ENCODE measurements around the gene PRKAG1. TPM values are rescaled to one million over a fixed set of nuclear protein-coding genes. Genes with fewer than 3 reads are reported as not detected.

Gene PRKAG1
- total RNA-seq, 1 donor from 2014 or later = 47.1 TPM

- Histone ChIP-seq H3K79me2 (ENCODE audit: insufficient read depth, low read length) (no peaks in the 10 kb centered on the region), H3K27ac (ENCODE audit: low read depth, low read length) (no peak overlapping the region), H3K4me3 (ENCODE audit: insufficient read depth, low read depth, low read length) (peak overlapping the region; percentile 38), H3K36me3 (ENCODE audit: insufficient read depth, low read length) (peaks cover 5% of the 10 kb centered on the region), H3K27me3 (ENCODE audit: insufficient read depth, low read length) (peaks cover 29% of the 10 kb centered on the region), H4K20me1 (ENCODE audit: insufficient read depth, low read length) (peaks cover 22% of the 10 kb centered on the region), H3K4me1 (ENCODE audit: insufficient read depth, low read length) (peaks cover 44% of the 10 kb centered on the region), H3K4me2 (ENCODE audit: low read length) (peak overlapping the region; percentile 82), H3K9me3 (ENCODE audit: insufficient read depth, low read depth, low read length) (no peaks in the 10 kb centered on the region), H3K9ac (ENCODE audit: low read length) (peak overlapping the region; percentile 49), H2AFZ (ENCODE audit: low read depth, low read length) (peak overlapping the region; percentile 62)
- H3K4me1 Mint-ChIP-seq (ENCODE audit: low read depth, unreplicated experiment) = peaks cover 10% of the 10 kb centered on the region
- TF ChIP-seq EZH2 (IDR thresholded peaks at IDR 0.05; ENCODE audit: insufficient read depth, low read length) (peak; percentile 90), CTCF (IDR thresholded peaks at IDR 0.05; ENCODE audit: insufficient read depth, low read depth, low read length) (peak; percentile 51)
- H3K9me3 Mint-ChIP-seq (ENCODE audit: unreplicated experiment) = peaks cover 1% of the 10 kb centered on the region
- H3K4me3 Mint-ChIP-seq (ENCODE audit: unreplicated experiment) = no peak overlapping the region
- peaks cover 36% of the 10 kb centered on the region for H3K27me3 Mint-ChIP-seq (ENCODE audit: low read depth, unreplicated experiment)
- H3K36me3 Mint-ChIP-seq (ENCODE audit: low read depth, unreplicated experiment) = peaks cover 6% of the 10 kb centered on the region
- no peak overlapping the region for H3K27ac Mint-ChIP-seq (ENCODE audit: unreplicated experiment)
- FAIRE-seq = no peak
- peak; percentile 37 for DNase-seq (ENCODE audit: low read depth)
Observed at GRCh38 chr12:48996794-48997718, 21.5 kb downstream of the PRKAG1 start.

- TF ChIP-seq CTCF (IDR thresholded peaks at IDR 0.05; ENCODE audit: insufficient read depth, low read depth, low read length) = peak; percentile 67
- TF ChIP-seq EZH2 (IDR thresholded peaks at IDR 0.05; ENCODE audit: insufficient read depth, low read length) = no peak
- Mint-ChIP-seq H3K27ac (ENCODE audit: unreplicated experiment) (no peak overlapping the region), H3K36me3 (ENCODE audit: low read depth, unreplicated experiment) (no peaks in the 10 kb centered on the region), H3K27me3 (ENCODE audit: low read depth, unreplicated experiment) (peaks cover 43% of the 10 kb centered on the region), H3K4me3 (ENCODE audit: unreplicated experiment) (peak overlapping the region; percentile 64), H3K4me1 (ENCODE audit: low read depth, unreplicated experiment) (peaks cover 16% of the 10 kb centered on the region), H3K9me3 (ENCODE audit: unreplicated experiment) (no peaks in the 10 kb centered on the region)
- H3K9me3 ChIP-seq (ENCODE audit: insufficient read depth, low read depth, low read length) = no peaks in the 10 kb centered on the region
- H3K4me1 ChIP-seq (ENCODE audit: insufficient read depth, low read length) = peaks cover 40% of the 10 kb centered on the region
- peak overlapping the region; percentile 79 for H3K4me2 ChIP-seq (ENCODE audit: low read length)
- H3K27ac ChIP-seq (ENCODE audit: low read depth, low read length) = no peak overlapping the region
- no peak overlapping the region for H2AFZ ChIP-seq (ENCODE audit: low read depth, low read length)
- DNase-seq (ENCODE audit: low read depth) = peak; percentile 48
- H3K4me3 ChIP-seq (ENCODE audit: insufficient read depth, low read depth, low read length) = no peak overlapping the region
- peaks cover 37% of the 10 kb centered on the region for H3K27me3 ChIP-seq (ENCODE audit: insufficient read depth, low read length)
- H4K20me1 ChIP-seq (ENCODE audit: insufficient read depth, low read length) = peaks cover 11% of the 10 kb centered on the region
- no peaks in the 10 kb centered on the region for H3K36me3 ChIP-seq (ENCODE audit: insufficient read depth, low read length)
- peak; percentile 52 for FAIRE-seq
- H3K79me2 ChIP-seq (ENCODE audit: insufficient read depth, low read length) = no peaks in the 10 kb centered on the region
- H3K9ac ChIP-seq (ENCODE audit: low read length) = no peak overlapping the region
Observed at GRCh38 chr12:48995086-48995879, 23.3 kb downstream of the PRKAG1 start.

Data from astrocyte (in vitro differentiated cells and primary cell).